HK-2 (cell line): ENCODE measurements around the gene ZSCAN31.
"Not testable (repeated sequence)": the region's sequence is repeated elsewhere in the genome, so short reads cannot be mapped to it uniquely, and the experiment has no call there.

Experiments
- DNase-seq: peaks from one replicate; pipeline ENCODE4 v3.0.0-alpha.2; 2018; ENCODE audit not compliant: unreplicated experiment

The ZSCAN31 gene

DNA sequence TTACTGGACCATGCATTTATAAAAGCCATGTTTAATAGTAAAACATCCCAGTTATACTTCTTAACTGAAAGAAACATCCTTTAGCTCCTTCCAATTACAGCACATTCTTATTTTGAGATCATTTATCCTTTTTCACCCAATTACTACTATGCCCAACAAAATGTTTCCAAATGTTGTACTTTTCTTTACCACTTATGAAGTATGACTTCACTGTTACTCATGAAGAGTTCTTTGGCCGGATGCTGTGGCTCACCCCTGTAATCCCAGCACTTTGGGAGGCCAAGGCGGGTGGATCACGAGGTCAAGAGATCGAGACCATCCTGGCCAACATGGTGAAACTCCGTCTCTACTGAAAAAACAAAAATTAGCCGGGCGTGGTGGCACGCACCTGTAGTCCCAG lies 18.1 kb downstream of the ZSCAN31 start:
- DNase-seq: not testable (repeated sequence)

DNA sequence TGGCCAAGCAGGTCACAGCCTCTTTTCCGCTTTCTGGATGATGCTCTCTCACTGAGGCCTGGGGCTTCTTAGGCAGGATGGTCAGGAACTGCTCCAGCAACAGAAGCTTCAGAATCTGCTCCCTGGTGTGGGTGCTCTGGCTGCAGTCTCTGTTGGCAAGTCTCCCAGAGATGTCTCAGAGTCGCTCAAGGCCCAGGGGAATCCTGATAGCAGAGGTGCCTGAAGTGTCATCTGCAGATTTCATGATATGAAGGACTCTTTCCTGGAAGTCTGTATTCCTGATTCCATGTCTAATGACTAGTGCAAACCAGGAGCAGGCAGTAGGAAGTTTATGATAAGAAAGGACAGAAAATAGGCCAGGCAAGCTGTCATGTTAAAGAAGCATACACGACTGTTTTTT lies 20.3 kb downstream of the ZSCAN31 start:
- no peak for DNase-seq

DNA sequence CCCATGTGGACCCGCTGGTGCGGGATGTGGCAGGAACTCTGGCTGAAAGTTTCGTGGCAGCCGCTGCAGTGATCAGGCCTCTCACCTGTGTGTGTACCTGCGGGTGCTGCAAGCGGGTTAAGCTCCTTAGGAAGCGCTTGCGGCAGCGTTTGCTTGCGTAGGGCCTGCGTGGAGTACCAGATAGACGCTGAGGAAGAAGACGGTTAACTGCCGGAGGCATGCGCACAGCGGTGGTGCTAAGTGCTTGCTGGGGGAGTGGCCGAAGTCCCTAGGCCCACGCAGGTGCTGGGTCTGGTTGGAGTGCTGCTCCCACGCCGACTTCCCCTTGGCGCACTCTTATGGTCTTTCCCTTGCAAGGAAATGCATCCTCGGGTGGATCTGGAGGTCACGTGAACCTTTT lies 23.0 kb downstream of the ZSCAN31 start:
- no peak for DNase-seq

DNA sequence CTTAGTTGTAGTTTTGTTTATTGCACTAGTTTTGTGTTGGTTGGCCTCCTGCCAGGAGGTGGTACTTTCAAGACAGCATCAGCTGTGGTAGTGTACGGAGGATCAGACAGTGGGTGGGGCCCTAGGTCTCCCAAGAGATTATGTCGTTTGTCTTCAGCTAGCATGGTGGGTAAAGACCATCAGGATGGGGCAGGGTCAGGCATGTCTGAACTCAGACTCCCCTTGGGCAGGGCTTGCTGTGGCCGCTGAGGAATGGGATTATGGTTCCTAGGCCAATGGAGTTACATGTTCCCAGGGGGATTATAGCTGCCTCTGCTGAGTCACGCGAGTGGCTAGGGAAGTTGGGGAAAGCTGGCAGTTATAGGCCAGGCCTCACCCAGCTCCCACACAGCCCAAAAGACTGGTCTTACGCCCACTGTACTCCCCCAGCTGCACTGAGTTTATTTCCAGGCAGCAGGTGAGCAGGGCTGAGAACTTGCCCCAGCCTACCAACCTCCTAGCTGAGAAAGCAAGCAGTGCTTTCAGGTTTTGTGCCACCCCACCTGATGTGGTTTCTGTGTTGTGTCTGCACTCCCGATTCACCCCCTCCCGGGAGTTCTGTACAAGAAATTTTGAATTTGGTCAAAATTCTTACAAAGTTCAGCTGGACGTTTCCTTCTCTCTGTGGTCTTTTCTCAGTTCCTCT lies 24.7 kb downstream of the ZSCAN31 start:
- DNase-seq: no peak

DNA sequence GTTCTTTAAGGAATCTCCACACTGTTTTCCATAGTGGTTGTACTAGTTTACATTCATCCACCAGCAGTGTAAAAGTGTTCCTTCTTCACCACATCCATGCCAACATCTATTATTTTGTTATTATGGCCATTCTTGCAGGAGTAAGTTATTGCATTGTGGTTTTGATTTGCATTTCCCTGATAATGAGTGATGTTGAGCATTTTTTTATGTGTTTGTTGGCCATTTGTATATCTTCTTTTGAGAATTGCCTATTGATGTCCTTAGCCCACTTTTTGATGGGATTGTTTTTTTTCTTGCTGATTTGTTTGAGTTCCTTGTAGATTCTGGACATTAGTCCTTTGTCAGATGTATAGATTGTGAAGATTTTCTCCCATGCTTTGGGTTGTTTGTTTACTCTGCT lies 29.6 kb downstream of the ZSCAN31 start:
- DNase-seq: not testable (repeated sequence)

DNA sequence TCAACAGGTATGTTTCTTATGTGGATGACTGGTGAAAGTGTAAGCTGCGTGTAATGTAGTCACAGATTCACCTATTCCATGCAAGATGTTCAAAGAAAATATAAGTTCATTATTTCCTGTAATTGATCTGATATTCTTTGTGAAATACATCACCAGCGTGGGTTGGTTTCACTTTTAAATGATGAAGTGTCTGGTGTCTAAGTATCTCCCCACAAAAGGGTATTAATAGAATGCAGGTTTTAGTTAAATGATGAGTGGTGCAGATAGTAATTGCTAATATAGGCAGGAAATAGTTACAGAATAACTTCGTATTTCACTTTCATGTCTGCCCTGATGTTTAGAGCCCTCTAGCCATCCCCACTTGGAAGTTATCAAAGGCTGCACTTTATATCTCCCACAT lies 32.4 kb downstream of the ZSCAN31 start:
- no peak for DNase-seq

DNA sequence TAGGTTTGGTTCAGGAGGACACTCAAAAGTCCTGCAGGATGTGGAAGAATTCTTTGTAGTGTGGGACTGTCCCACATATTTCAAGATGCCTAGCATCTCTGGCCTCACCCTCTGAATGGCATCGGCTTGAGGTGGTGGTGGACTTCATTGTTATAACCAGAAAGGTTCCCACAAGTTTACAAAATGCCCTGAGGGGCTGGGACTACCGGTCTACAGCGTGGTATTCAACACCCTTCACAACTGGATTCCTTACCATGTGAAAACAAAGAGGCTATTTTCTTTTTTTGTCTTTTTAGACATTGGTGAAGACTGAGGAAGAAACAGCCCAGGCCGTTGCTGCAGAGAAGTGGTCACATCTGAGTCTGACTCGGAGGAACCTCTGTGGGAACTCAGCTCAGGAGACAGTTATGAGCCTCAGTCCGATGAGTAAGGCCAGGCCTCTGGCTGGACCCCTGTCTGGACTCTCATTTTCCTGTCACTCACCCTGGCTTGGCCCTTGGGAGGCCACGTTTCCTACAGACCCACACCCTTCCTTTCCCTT lies 39.4 kb downstream of the ZSCAN31 start:
- DNase-seq: no peak

DNA sequence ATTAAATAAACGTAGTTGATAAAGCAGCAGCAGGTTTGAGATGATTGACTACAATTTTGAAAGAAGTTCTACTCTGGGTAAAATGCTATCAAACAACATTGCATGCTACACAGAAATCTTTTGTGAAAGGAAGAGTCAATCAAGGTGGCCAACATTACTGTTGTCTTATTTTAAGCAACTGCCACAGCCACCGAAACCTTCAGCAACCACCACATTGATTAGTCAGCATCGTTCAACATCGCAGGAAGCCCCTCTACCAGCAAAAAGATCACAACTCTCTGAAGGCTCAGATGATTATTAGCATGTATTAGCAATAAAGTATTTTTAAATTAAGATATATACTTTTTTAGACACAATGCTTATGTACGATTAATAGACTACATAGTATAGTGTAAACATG lies 40.6 kb downstream of the ZSCAN31 start:
- DNase-seq: no peak

DNA sequence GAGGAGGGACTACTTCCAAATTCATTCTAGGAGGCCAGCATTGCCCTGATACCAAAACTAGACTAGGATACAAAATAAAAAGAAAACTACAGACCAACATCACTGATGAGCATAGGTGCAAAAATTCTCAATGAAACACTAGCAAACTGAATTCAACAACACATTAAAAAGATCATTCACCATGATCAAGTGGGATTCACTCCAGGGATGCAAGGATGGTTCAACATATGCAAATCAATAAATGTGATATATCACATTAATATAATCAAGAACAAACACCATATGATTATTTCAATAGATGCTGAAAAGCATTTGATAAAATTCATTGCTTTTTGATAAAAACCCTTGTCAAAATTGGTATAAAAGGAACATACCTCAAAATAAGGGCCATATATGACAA lies 44.4 kb downstream of the ZSCAN31 start:
- DNase-seq: no peak

DNA sequence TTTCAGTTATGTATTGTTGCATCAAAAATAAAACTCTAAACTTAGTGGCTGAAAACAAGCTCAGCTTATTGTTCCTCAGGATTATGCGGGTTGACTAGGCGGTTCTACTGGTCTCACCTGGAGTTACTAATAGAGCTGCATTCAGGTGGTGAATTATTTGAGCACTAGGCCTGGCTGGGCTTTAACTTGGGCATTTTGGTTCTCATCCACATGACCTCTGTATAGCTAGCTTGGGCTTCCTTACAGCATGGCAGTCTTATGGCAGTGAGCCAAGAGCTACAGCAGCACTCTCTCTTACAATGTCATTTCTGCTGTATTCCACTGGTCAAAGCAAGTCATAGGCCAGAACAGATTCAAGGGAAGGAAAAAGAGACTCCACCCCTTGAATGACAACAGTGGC lies 53.0 kb downstream of the ZSCAN31 start:
- DNase-seq: no peak

DNA sequence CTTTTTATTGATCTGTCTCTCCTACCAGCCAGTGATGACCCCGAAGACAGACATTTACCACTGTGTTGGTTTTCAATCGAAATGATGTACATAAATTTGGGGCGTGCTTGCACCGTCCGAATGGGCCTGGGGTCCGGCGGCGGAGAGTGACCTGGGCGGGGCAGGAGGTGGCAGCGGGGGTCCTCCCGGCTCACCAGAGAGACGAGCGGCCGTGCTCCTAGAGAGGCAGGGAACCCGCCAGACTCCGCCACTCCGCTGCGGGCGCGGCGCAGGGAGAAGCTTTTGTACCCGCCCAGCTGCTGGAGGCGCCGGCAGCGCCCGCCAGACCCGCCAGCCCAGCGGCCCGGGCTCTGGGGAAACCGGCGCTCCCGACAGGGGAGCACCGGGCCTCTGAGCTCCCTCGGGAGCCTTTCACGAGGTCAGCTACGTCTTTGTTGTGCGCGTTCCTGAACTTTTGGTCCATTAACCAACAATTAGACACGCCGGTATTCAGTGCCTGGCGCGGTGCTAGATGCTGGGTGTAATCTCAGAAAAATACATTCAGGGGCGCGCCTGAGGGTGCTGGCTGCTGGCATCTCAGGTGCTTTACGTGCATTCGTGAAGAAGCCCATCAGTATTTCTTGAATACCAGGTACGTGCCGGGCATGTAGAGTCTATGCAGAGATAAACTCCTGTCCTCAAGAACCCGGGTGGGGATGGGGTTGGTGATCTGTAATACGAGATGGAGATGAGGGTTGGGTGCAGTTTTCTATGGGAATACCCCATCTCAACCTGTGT lies 54.5 kb downstream of the ZSCAN31 start, which contains the start of gene PGBD1:
TSS of gene PGBD1 (plus strand) at position 285 of the 777 bp plus-strand sequence. CDS start 2,242 bp downstream, outside the sequence.
- DNase-seq: peak; percentile 76

DNA sequence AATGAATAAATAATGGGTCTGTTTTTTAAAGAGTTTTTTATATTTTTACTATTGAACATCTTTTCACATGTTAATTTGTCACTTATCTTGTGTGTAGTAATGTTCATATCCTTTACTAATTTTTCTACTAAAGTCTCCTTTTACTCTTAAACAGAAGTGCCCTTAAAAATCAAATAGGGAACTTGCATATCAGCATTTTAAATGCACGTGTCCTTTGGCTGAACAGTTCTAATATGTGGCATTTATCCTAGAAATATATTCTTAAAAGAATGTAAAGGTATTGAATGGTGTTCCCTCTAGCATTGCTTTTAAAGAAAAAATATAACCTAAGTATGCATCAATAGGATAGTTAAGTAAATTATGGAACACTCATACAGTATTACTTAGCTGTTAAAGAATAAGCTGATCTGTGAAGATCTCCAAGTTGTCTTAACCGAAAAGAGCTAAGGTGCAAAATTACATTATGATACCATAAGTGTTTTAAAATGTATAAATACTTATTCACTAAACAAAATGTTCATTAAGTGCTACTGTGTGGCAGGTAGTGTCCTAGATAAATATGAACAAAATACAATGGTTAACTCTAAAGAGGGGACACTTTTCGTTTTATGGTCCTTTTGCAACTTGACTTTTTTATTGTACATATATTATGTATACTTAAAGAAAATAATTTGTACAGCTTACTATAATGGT lies 55.2 kb downstream of the ZSCAN31 start:
- DNase-seq: no peak

DNA sequence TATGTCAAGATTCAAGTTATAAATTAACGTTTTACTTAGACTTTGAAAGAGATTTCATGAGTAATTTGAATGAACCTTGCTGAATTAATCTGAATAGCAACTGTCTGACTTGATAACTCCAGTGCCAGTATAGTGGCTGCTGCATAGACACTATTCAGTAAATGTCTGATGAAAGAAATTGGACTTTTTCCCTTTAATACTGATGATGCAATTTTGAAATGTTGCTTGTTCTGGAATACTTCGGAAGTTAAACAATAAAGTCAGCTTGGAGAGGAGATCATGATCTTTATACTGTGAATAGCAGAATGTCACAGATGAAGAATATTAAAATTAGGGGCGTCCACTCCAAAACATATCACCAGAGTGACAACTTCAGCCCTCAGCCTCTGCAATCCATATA lies 58.2 kb downstream of the ZSCAN31 start:
- DNase-seq: no peak

DNA sequence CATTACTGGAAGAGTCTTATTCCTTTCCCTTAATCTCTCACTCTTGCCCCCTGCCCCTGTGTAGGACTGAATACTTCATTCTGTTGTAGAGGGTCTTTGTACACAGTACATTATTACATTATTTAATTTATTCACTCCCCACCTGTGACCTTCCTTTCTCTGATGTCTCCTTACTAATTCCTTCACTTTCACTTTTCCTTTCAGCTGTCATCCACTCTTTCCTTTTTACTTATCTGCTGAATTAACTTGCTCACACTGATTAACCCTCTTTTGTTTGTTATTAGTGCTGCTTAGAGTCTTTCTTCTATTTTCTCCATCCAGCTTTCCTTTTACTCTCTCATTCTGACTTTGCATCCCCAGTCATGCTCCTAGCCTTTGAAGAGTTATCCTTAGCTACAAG lies 61.1 kb downstream of the ZSCAN31 start:
- no peak for DNase-seq
